Sigmoid colon (tissue), 3 donors: Measurements from ENCODE around the gene KRTAP12-2.

ENCODE experiments used
- CTCF ChIP-seq, 4 experiments: fragments of 450-650 bp in 3 of 4; fragments of 200-600 bp in 1 of 4; IDR thresholded peaks; one replicate each; pipeline ENCODE4 v1.5.1; 2016 to 2019; ENCODE audit warnings: antibody characterized with exemption in 4 of 4, mild to moderate bottlenecking in 3 of 4, moderate library complexity in 2 of 4
- POLR2A ChIP-seq, 2 donors: fragments of 450-650 bp; IDR thresholded peaks; one replicate each; pipeline ENCODE4 v1.6.1; 2016; ENCODE audit warnings: antibody characterized with exemption in 2 of 2, mild to moderate bottlenecking in 2 of 2, moderate library complexity in 2 of 2

- TF ChIP-seq CTCF (IDR thresholded peaks at IDR 0.05): no peak
- TF ChIP-seq POLR2A (IDR thresholded peaks at IDR 0.05): no peak
These were observed 5.2 kb upstream of the KRTAP12-2 start for GRCh38 chr21:44671911-44672310.
